DMS79 (cell line): ENCODE results near the gene TMPRSS12.
"Not testable (repeated sequence)": the region's sequence is repeated elsewhere in the genome, so short reads cannot be mapped to it uniquely, and the experiment has no call there.

Source experiments
- DNase-seq: peaks from one replicate; lab custom pipeline; 2025; lab: John Stamatoyannopoulos, UW

The TMPRSS12 gene

GRCh38 chr12:50859621-50860310, 17.0 kb downstream of the TMPRSS12 start:
- DNase-seq: no peak

GRCh38 chr12:50862316-50862715, 19.6 kb downstream of the TMPRSS12 start:
- DNase-seq: no peak

- DNase-seq: no peak
Measured at GRCh38 chr12:50865266-50865665, 22.5 kb downstream of the TMPRSS12 start.

- DNase-seq: not testable (repeated sequence)
Measured at GRCh38 chr12:50868881-50869280, 26.2 kb downstream of the TMPRSS12 start.

- no peak for DNase-seq
Measured at GRCh38 chr12:50882563-50882962, 39.8 kb downstream of the TMPRSS12 start.

DNA sequence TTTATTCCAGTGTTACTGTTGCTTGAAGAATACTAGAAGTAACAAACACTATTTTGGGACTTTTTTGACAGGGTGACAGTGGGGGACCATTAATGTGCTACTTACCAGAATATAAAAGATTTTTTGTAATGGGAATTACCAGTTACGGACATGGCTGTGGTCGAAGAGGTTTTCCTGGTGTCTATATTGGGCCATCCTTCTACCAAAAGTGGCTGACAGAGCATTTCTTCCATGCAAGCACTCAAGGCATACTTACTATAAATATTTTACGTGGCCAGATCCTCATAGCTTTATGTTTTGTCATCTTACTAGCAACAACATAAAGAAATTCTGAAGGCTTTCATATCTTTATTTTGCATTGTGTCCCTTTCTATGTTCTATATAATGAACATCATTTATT, 44.5 kb downstream of the TMPRSS12 start:
- no peak for DNase-seq

- DNase-seq: no peak
Measured at GRCh38 chr12:50888666-50889065, 45.9 kb downstream of the TMPRSS12 start.

DNA sequence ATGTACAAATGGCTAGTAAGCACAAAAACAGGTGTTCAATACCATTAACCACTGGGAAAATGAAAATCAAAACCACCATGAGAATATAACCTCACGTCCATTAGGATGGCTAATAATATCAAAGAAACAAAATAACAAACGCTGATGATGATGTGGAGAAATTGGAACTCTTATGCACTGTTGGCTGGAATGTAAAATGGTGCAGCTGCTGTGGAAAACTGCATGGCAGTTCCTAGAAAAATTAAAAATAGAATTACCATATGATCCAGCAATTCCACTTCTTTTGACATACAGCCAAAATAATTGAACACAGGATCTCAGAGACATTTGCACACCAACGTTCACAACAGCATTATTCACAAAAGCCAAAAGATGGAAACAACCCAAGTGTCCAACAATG, 51.5 kb downstream of the TMPRSS12 start:
- no peak for DNase-seq

DNA sequence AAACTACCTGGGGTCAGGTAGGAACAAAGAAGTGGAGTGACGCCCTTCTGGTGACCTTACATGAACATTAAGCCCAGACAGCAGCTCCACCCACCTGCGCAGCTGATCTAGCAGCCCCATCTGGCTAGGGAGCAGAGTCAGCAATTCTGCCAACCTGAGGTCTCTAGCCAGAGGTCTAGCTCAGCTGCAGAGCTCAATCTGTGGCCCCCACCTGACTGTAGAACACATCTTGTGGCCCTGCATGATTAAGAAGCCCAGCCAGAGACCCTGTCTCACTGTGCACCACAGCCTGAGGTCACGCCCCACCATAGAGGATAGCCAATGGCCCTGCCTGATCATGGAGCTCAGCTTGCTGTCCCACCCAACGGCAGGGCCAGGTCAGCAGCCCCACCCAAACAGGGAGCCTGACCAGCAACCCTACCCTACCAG, 59.0 kb downstream of the TMPRSS12 start:
- no peak for DNase-seq

DNA sequence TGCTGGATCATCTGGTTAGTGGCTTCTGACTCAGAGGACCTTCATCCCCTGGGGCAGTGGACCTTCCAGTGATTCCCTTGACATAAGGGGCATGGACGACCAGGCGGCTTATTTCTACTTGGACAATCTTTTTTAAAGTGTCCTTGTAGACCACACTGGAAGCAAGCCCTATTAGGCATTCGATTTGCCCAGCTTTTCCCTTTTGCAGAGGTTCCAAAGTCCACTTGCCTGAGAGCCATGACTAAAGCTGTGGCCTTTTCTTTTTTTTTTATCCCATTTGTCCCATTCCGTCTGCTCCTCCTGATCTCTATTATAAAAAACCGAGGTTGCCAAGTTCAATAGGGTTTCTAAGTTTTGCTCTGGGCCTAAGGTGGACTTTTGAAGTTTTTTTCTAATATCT, 65.8 kb downstream of the TMPRSS12 start:
- DNase-seq: not testable (repeated sequence)

- DNase-seq: not testable (repeated sequence)
Measured at GRCh38 chr12:50912361-50912760, 69.6 kb downstream of the TMPRSS12 start.

DNA sequence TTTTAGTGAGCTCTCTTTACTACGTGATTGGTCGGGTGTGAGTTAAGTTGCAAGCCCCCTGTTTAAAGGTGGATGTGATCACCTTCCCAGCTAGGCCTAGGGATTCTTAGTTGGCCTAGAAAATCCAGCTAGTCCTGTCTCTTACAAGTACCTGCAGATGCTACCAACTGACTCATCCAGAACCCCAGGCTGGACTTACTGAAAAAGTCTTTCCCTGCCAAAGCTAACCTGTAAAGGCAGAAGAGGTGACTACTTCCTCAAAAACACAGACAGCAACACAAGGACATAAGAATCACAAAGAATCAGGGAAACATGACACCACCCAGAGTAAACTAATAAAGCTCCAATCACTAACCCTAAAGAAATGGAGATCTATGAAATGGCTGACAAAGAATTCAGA, 70.5 kb downstream of the TMPRSS12 start:
- no peak for DNase-seq

- DNase-seq: no peak
Measured at GRCh38 chr12:50914872-50915484, 72.3 kb downstream of the TMPRSS12 start.

GRCh38 chr12:50916292-50916691, 73.6 kb downstream of the TMPRSS12 start:
- no peak for DNase-seq

- no peak for DNase-seq
Measured at GRCh38 chr12:50918584-50919316, 76.0 kb downstream of the TMPRSS12 start.

DNA sequence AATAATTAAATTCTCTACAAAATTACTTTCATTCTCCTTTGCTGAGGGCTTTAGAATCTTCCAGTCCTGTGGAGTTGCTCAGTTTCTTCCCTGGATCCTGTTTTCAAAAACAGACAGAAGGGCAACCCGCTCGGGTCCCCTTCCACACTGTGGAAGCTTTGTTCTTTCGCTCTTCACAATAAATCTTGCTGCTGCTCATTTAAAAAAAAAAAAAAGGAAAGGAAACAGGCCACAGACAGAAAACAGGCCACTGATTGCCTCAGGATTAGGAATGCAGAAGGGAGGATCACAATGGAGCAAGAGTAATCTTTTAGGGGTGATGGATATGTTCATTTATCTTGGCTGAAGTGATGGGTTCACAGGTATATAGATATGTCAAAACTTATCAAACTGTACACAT, 80.1 kb downstream of the TMPRSS12 start:
- no peak for DNase-seq

- no peak for DNase-seq
Measured at GRCh38 chr12:50923361-50924130, 80.8 kb downstream of the TMPRSS12 start.

- DNase-seq: peak; percentile 58
Measured at GRCh38 chr12:50924131-50924438, 81.4 kb downstream of the TMPRSS12 start.

GRCh38 chr12:50924439-50925341, 82.0 kb downstream of the TMPRSS12 start:
- peak; percentile 73 for DNase-seq

GRCh38 chr12:50925342-50925651, 82.6 kb downstream of the TMPRSS12 start:
- DNase-seq: no peak

DNA sequence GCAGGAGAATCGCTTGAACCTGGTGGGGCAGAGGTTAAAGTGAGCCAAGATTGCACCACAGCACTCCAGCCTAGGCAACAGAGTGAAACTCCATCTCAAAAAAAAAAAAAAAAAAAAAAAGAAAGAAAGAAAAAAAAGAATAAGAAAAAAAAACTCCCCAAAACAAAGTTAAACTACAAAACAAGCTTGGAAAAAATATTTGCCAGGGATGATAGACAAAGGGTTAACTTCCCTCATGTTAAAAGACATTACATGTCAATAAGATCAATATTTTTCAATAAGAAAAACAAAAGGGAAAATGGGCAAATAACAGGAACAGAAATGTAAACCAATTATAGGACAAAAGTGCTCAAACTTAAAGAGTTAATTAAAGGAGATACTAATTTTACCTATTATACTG, 83.2 kb downstream of the TMPRSS12 start:
- no peak for DNase-seq

- no peak for DNase-seq
Measured at GRCh38 chr12:50926415-50926814, 83.7 kb downstream of the TMPRSS12 start.
